Keratinocyte (primary cell): ENCODE results near the gene SLC66A1. TPM values are rescaled to one million over a fixed set of nuclear protein-coding genes. Genes with fewer than 3 reads are reported as not detected.
"Not testable (repeated sequence)": the region's sequence is repeated elsewhere in the genome, so short reads cannot be mapped to it uniquely, and the experiment has no call there.

ENCODE experiments used
- DNase-seq: peaks from one replicate; pipeline ENCODE4 v3.0.0-alpha.2; 2011; ENCODE audit warnings: low read depth, missing footprints, low spot score
- FAIRE-seq: peaks from 2 replicates; lab custom pipeline; 2011; peaks lifted over from hg19 to GRCh38; lab: Jason Lieb, UNC
- H2AFZ ChIP-seq: 2 replicates; pipeline ENCODE4 v1.6.0; 2012; ENCODE audit warnings: low read length, control low read depth, inconsistent platforms; ENCODE audit not compliant: control insufficient read depth
- H3K27ac ChIP-seq: 2 replicates; pipeline ENCODE4 v1.5.1; 2011; ENCODE audit warnings: low read length; ENCODE audit not compliant: control insufficient read depth, insufficient read depth
- H3K27me3 ChIP-seq: 3 replicates; pipeline ENCODE4 v1.6.0; 2011; ENCODE audit warnings: low read length; ENCODE audit not compliant: control insufficient read depth, insufficient read depth; ENCODE audit errors: extremely low read depth
- H3K36me3 ChIP-seq, 2 experiments: 2 replicates in 1 of 2; 3 replicates in 1 of 2; pipeline ENCODE4 v1.5.1; 2011; ENCODE audit warnings: low read length in 2 of 2, mild to moderate bottlenecking in 1 of 2; ENCODE audit not compliant: control insufficient read depth in 2 of 2, insufficient read depth in 2 of 2; ENCODE audit errors: extremely low read depth in 1 of 2
- H3K4me1 ChIP-seq: 3 replicates; pipeline ENCODE4 v1.5.1; 2011; ENCODE audit warnings: low read length; ENCODE audit not compliant: control insufficient read depth, insufficient read depth; ENCODE audit errors: extremely low read depth
- H3K4me2 ChIP-seq: 3 replicates; pipeline ENCODE4 v1.6.0; 2011; ENCODE audit warnings: low read depth, low read length; ENCODE audit not compliant: control insufficient read depth, insufficient read depth; ENCODE audit errors: extremely low read depth
- H3K4me3 ChIP-seq, 3 experiments: fragments of 200-600 bp in 1 of 3; sonication (generic) in 1 of 3; 2 replicates in 2 of 3; 3 replicates in 1 of 3; pipeline ENCODE4 v1.5.1; 2011 to 2016; ENCODE audit warnings: low read length in 3 of 3, mild to moderate bottlenecking in 3 of 3, control low read depth in 2 of 3, inconsistent platforms in 1 of 3, low read depth in 1 of 3, mixed read lengths in 1 of 3, mixed run types in 1 of 3, moderate library complexity in 1 of 3; ENCODE audit not compliant: control insufficient read depth in 2 of 3, insufficient read depth in 2 of 3; ENCODE audit errors: extremely low read depth in 1 of 3
- H3K79me2 ChIP-seq: 2 replicates; pipeline ENCODE4 v1.6.0; 2012; ENCODE audit warnings: low read length; ENCODE audit not compliant: control insufficient read depth, insufficient read depth
- H3K9ac ChIP-seq: 3 replicates; pipeline ENCODE4 v1.6.0; 2011; ENCODE audit warnings: low read length; ENCODE audit not compliant: control insufficient read depth, insufficient read depth; ENCODE audit errors: extremely low read depth
- H3K9me1 ChIP-seq: 3 replicates; pipeline ENCODE4 v1.6.0; 2011; ENCODE audit warnings: low read length; ENCODE audit not compliant: control insufficient read depth, insufficient read depth; ENCODE audit errors: extremely low read depth
- H3K9me3 ChIP-seq: 2 replicates; pipeline ENCODE4 v1.5.1; 2012; ENCODE audit warnings: low read depth, low read length; ENCODE audit not compliant: control insufficient read depth
- H4K20me1 ChIP-seq: 3 replicates; pipeline ENCODE4 v1.6.0; 2011; ENCODE audit warnings: low read length; ENCODE audit not compliant: control insufficient read depth, insufficient read depth; ENCODE audit errors: extremely low read depth
- CTCF ChIP-seq, 3 experiments: IDR thresholded peaks in 1 of 3; conservative IDR thresholded peaks in 1 of 3; optimal IDR thresholded peaks in 1 of 3; 2 replicates in 2 of 3; 3 replicates in 1 of 3; pipeline versions ENCODE3 to v1.5.1; 2011; ENCODE audit warnings: low read length in 3 of 3, mild to moderate bottlenecking in 3 of 3, moderate library complexity in 2 of 3, control low read depth in 1 of 3, inconsistent platforms in 1 of 3; ENCODE audit not compliant: insufficient read depth in 2 of 3; ENCODE audit errors: extremely low read depth in 1 of 3
- EZH2 ChIP-seq: IDR thresholded peaks from one replicate; pipeline ENCODE4 v1.6.1; 2012; ENCODE audit warnings: inconsistent platforms, mild to moderate bottlenecking, low read length, moderate library complexity
- dilution Hi-C: fragments of 300-500 bp; cut with MboI; formaldehyde crosslinking; loops from one replicate; pipeline ENCODE4 v1.7.0; 2020; ENCODE audit warnings: low sequenced_read_pairs; ENCODE audit not compliant: extremely low pct_ligation_motif_present
- polyA plus RNA-seq, 5 experiments: library from polyadenylated mRNA; depleted of rRNA in 3 of 5; stranded (reverse) in 3 of 5; stranded (forward) in 1 of 5; unstranded in 1 of 5; fragments of >200 nt; gene quantifications; 1 replicate in 1 of 5; 2 replicates in 3 of 5; 3 replicates in 1 of 5; pipeline versions ENCODE4 v1.2.1 to v1.2.3, GENCODE V29; 2011 to 2012; ENCODE audit warnings: missing spikeins in 2 of 5, low read depth in 1 of 5, low replicate concordance in 1 of 5

The SLC66A1 gene
- polyA plus RNA-seq, 1 donor (not counting 4 experiments of a cell fraction or from before 2014, with no cell fraction given), result 8.0 TPM

DNA sequence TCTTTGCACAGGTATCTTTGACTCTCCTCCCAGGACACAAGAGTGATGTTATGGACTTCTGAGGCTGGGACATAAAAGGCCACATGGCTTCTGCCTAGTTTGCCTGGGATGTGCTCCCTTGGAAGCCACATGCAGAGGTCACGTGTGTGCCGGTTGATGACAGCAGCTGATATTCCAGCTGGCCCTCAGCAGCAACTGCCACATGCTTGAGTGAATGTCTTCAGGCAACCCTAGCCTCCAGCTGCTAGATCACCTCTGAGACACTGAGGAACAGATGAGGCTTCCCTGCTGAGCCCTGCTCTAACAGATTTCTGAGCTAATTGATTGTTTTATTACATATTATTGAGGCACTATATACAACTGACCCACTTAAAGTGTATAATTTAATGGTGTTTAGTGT lies 11.9 kb upstream of the SLC66A1 start:
- no peaks in the 10 kb centered on the region for H4K20me1 ChIP-seq
- H3K9me3 ChIP-seq, result no peaks in the 10 kb centered on the region
- TF ChIP-seq CTCF (optimal IDR thresholded peaks at IDR 0.05 in 1 of 3, IDR thresholded peaks at IDR 0.05 in 1 of 3, conservative IDR thresholded peaks at IDR 0.05 in 1 of 3; ENCODE audit: extremely low read depth in 1 of 3, insufficient read depth in 2 of 3, low read length in 3 of 3), result no peak
- TF ChIP-seq EZH2, result no peak
- H3K9ac ChIP-seq, result no peak overlapping the region
- dilution Hi-C loops, result no loop called here
- no peak overlapping the region for H3K4me2 ChIP-seq
- H3K9me1 ChIP-seq, result no peaks in the 10 kb centered on the region
- H3K36me3 ChIP-seq, result peaks cover 0 to 11% of the 10 kb centered on the region in 2 experiments
- no peaks in the 10 kb centered on the region for H3K4me1 ChIP-seq
- no peak overlapping the region for H3K4me3 ChIP-seq
- no peaks in the 10 kb centered on the region for H3K27me3 ChIP-seq
- no peak overlapping the region for H2AFZ ChIP-seq
- H3K27ac ChIP-seq, result no peak overlapping the region
- DNase-seq (no peak), FAIRE-seq (no peak)
- no peaks in the 10 kb centered on the region for H3K79me2 ChIP-seq

DNA sequence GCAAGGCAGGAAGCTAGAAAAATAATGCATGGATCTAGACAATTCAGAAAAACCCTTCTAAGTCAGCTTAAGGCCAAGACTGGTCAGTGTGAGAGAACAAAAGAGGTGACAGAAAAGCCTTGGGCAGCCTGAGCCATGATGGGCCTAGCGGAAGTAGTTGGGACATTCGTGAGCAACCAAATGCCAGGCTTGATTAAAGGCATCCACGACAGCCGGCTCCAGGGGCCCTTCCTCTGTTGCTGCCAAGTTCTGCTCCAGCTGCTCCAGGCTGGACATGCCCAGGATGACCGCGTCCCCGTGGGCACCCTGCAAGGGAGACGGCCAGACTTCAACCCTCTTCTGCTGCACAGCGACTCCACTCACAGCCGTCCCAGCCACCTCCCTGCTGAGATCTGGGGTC lies 8.0 kb upstream of the SLC66A1 start:
- peaks cover 13 to 26% of the 10 kb centered on the region in 2 experiments for H3K36me3 ChIP-seq
- H3K27ac ChIP-seq, FAIRE-seq, H4K20me1 ChIP-seq, H3K27me3 ChIP-seq, H3K4me1 ChIP-seq, H3K79me2 ChIP-seq, H3K4me3 ChIP-seq, H3K9ac ChIP-seq, DNase-seq, H3K4me2 ChIP-seq, H3K9me3 ChIP-seq, H3K9me1 ChIP-seq, H2AFZ ChIP-seq, dilution Hi-C loops: not testable (repeated sequence)

GRCh38 chr1:19305880-19306279 lies 6.2 kb upstream of the SLC66A1 start:
- Histone ChIP-seq H3K4me1 (peaks cover 3% of the 10 kb centered on the region), H3K4me3 (no peak overlapping the region), H3K27me3 (no peaks in the 10 kb centered on the region), H3K27ac (no peak overlapping the region), H3K9me3 (no peaks in the 10 kb centered on the region), H3K4me2 (no peak overlapping the region), H2AFZ (no peak overlapping the region), H3K79me2 (peaks cover 5% of the 10 kb centered on the region), H4K20me1 (no peaks in the 10 kb centered on the region), H3K36me3 (peaks cover 13 to 25% of the 10 kb centered on the region in 2 experiments), H3K9ac (no peak overlapping the region), H3K9me1 (no peaks in the 10 kb centered on the region)
- dilution Hi-C loops, result no loop called here
- DNase-seq (no peak), FAIRE-seq (no peak)
- TF ChIP-seq CTCF (optimal IDR thresholded peaks at IDR 0.05 in 1 of 3, IDR thresholded peaks at IDR 0.05 in 1 of 3, conservative IDR thresholded peaks at IDR 0.05 in 1 of 3; ENCODE audit: extremely low read depth in 1 of 3, insufficient read depth in 2 of 3, low read length in 3 of 3) (no peak), EZH2 (no peak)
